Measurements from ENCODE around the gene SMC6.

The SMC6 gene

DNA sequence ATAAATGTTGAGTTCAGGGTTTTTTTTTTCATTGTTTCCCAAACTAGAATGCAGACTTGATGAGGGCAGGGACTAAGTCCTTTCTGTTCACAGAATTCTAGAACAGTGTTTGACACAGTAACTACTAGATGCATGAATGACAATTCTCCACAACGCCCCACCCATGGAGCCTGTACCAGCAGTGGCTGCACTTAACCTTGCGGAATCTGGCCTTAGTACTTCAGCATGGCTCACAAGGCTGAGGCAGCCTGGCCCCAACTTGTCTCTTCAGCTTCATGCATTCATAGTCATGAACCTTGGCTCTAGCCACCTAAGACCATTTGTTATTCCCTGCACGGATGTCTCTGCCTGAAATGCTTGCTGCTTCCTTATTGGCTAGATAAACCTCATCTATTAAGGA, 33.1 kb upstream of the SMC6 start:
- DNase-seq (ENCODE audit: low spot score): no peak
- TF ChIP-seq, protein P1, sequence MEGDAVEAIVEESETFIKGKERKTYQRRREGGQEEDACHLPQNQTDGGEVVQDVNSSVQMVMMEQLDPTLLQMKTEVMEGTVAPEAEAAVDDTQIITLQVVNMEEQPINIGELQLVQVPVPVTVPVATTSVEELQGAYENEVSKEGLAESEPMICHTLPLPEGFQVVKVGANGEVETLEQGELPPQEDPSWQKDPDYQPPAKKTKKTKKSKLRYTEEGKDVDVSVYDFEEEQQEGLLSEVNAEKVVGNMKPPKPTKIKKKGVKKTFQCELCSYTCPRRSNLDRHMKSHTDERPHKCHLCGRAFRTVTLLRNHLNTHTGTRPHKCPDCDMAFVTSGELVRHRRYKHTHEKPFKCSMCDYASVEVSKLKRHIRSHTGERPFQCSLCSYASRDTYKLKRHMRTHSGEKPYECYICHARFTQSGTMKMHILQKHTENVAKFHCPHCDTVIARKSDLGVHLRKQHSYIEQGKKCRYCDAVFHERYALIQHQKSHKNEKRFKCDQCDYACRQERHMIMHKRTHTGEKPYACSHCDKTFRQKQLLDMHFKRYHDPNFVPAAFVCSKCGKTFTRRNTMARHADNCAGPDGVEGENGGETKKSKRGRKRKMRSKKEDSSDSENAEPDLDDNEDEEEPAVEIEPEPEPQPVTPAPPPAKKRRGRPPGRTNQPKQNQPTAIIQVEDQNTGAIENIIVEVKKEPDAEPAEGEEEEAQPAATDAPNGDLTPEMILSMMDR (IDR thresholded peaks at IDR 0.05; ENCODE audit: extremely low read depth, missing control alignments): no peak

GRCh38 chr2:17781482-17781881, 27.9 kb upstream of the SMC6 start:
- no peak for DNase-seq (ENCODE audit: low spot score)
- TF ChIP-seq, protein P1 (IDR thresholded peaks at IDR 0.05; ENCODE audit: extremely low read depth, missing control alignments): no peak

DNA sequence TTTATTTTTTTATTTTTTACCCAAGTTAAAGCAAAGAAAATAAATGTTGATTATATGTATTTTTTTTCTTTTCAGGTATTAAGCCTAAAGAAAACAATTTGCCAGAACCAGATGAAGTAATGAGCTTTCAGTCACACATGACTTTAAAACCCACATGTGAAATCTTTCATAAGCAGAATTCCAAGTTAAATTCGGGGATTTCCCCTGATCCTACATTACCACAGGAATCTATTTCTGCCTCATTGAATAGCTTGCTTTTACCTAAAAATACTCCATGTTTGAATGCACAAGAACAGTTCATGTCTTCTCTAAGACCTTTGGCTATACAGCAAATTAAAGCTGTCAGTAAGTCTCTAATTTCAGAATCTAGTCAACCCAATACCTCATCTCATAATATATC, 26.9 kb upstream of the SMC6 start:
- TF ChIP-seq, protein P1 (IDR thresholded peaks at IDR 0.05; ENCODE audit: extremely low read depth, missing control alignments): no peak

GRCh38 chr2:17772532-17772931, 18.9 kb upstream of the SMC6 start:
- TF ChIP-seq, protein P1 (IDR thresholded peaks at IDR 0.05; ENCODE audit: extremely low read depth, missing control alignments): no peak
- no peak for DNase-seq (ENCODE audit: low spot score)

More for the DNA sequence above, 26.9 kb upstream of the SMC6 start:
- no peak for DNase-seq (ENCODE audit: low spot score)

- DNase-seq (ENCODE audit: low spot score): no peak
- TF ChIP-seq, protein P1 (IDR thresholded peaks at IDR 0.05; ENCODE audit: extremely low read depth, missing control alignments): no peak
Observed at GRCh38 chr2:17771956-17772355, 18.3 kb upstream of the SMC6 start.

DNA sequence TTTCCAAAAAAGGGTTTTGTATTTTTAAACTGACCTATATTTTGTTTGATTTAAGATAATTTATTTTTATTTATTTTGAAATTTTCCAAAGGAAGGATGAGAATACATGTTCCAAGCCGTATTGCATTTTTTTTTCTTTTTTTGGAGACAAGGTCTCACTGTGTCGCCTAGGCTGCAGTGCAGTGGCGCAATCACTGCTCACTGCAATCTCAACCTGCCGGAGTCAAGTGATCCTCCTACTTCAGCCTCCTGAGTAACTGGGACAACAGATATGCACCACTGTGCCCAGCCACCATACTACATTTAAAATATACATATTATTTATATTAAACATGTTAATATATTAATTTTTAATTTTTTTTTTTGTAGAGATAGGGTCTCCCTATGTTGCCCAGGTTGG, 15.3 kb upstream of the SMC6 start:
- TF ChIP-seq, protein P1 (IDR thresholded peaks at IDR 0.05; ENCODE audit: extremely low read depth, missing control alignments): no peak
- no peak for DNase-seq (ENCODE audit: low spot score)

- no peak for DNase-seq (ENCODE audit: low spot score)
- TF ChIP-seq, protein P1 (IDR thresholded peaks at IDR 0.05; ENCODE audit: extremely low read depth, missing control alignments): no peak
Observed at GRCh38 chr2:17765398-17765797, 11.8 kb upstream of the SMC6 start.

Measured in GM20000 (cell line).